HepG2 (cell line): ENCODE data around the gene INTS2. TPM values are rescaled to one million over a fixed set of nuclear protein-coding genes. Genes with fewer than 3 reads are reported as not detected.
A peak's percentile ranks its signal among the peaks of the same experiment; 100 is the strongest.

Experiments used
- ATAC-seq: fragments of 200-7000 bp; cut with Tn5 transposase; 3 replicates; pipeline ENCODE4 v1.9.1; 2020; ENCODE audit warnings: mild to moderate bottlenecking, moderate library complexity
- BruUV-seq: library from RNA; stranded (reverse); fragments of 400-500 nt; replicated peaks from 2 replicates; lab custom pipeline; 2021; lab: Mats Ljungman, UMichigan
- CTCF ChIA-PET: fragments of 300-600 bp; formaldehyde crosslinking; extraction: SDS; loops from one replicate; lab custom pipeline; 2021; ENCODE audit warnings: low total read pairs, inconsistent platforms, low intra/inter-chr PET ratio; lab: Yijun Ruan, JAX
- POLR2A ChIA-PET: fragments of 350-600 bp; sonication (Branson Sonifier 250); formaldehyde crosslinking; loops from one replicate; lab custom pipeline; 2020; ENCODE audit warnings: antibody characterized with exemption, inconsistent platforms; lab: Yijun Ruan, JAX
- DNase-seq: peaks from one replicate; pipeline ENCODE4 v3.0.0-alpha.2; 2015; ENCODE audit warnings: low spot score
- FAIRE-seq: peaks from 3 replicates; lab custom pipeline; 2011; peaks lifted over from hg19 to GRCh38; lab: Jason Lieb, UNC
- H2AFZ ChIP-seq: one replicate; pipeline ENCODE4 v1.6.1; 2011; ENCODE audit warnings: low read length, inconsistent platforms
- H3K27ac ChIP-seq: fragments of 300-600 bp; 3 replicates; pipeline ENCODE4 v1.8.0; 2011; ENCODE audit warnings: mixed run types, mild to moderate bottlenecking, mixed read lengths, low read length, inconsistent platforms; ENCODE audit not compliant: insufficient read depth; ENCODE audit errors: extremely low read length
- H3K27me3 ChIP-seq, 2 experiments: fragments of 200-600 bp in 1 of 2; 2 replicates in 1 of 2; 3 replicates in 1 of 2; pipeline versions ENCODE4 v1.6.0 to v1.8.0; 2011; ENCODE audit warnings: low read length in 2 of 2, mild to moderate bottlenecking in 2 of 2, moderate library complexity in 2 of 2, inconsistent platforms in 1 of 2; ENCODE audit not compliant: insufficient read depth in 2 of 2, control insufficient read depth in 1 of 2
- H3K36me3 ChIP-seq, 2 experiments: fragments of 200-600 bp in 1 of 2; replicated peaks in 1 of 2; 2 replicates in 1 of 2; 3 replicates in 1 of 2; pipeline versions ENCODE4 v1.5.1 to v1.8.0; 2011; ENCODE audit warnings: low read length in 2 of 2, inconsistent platforms in 1 of 2; ENCODE audit not compliant: insufficient read depth in 2 of 2, control insufficient read depth in 1 of 2
- H3K4me1 ChIP-seq: 2 replicates; pipeline ENCODE4 v1.5.1; 2012; ENCODE audit warnings: low read length, inconsistent platforms; ENCODE audit not compliant: insufficient read depth
- H3K4me2 ChIP-seq: 2 replicates; pipeline ENCODE4 v1.6.0; 2011; ENCODE audit warnings: low read depth, low read length, inconsistent platforms
- H3K4me3 ChIP-seq, 3 experiments: fragments of 200-600 bp in 1 of 3; sonication (generic), shearing (Covaris generic) in 1 of 3; replicated peaks in 1 of 3; 2 replicates each; pipeline ENCODE4 v1.5.1; 2011 to 2016; ENCODE audit warnings: low read length in 3 of 3, inconsistent platforms in 2 of 3, low read depth in 2 of 3, mild to moderate bottlenecking in 2 of 3, control low read depth in 1 of 3, mixed read lengths in 1 of 3; ENCODE audit not compliant: insufficient read depth in 1 of 3
- H3K79me2 ChIP-seq: one replicate; pipeline ENCODE4 v1.6.1; 2011; ENCODE audit warnings: low read length, inconsistent platforms; ENCODE audit not compliant: insufficient read depth
- H3K9ac ChIP-seq: 2 replicates; pipeline ENCODE4 v1.6.0; 2011; ENCODE audit warnings: mild to moderate bottlenecking, low read depth, low read length, inconsistent platforms; ENCODE audit not compliant: insufficient read depth
- H3K9me3 ChIP-seq: 2 replicates; pipeline ENCODE4 v1.5.1; 2012; ENCODE audit warnings: mild to moderate bottlenecking, low read length
- H4K20me1 ChIP-seq: 2 replicates; pipeline ENCODE4 v1.6.0; 2011; ENCODE audit warnings: inconsistent platforms, mild to moderate bottlenecking, low read length, moderate library complexity; ENCODE audit not compliant: insufficient read depth
- ATF7 ChIP-seq, 2 experiments: fragments of 450-650 bp in 1 of 2; sonication (generic) in 1 of 2; formaldehyde crosslinking in 1 of 2; IDR thresholded peaks; 2 replicates each; pipeline versions ENCODE4 v1.4.0 to v1.6.1; 2016 to 2020; ENCODE audit warnings: antibody characterized with exemption in 1 of 2, mild to moderate bottlenecking in 1 of 2, missing genetic modification reagents in 1 of 2
- CEBPB ChIP-seq: IDR thresholded peaks from 2 replicates; pipeline ENCODE4 v1.6.1; 2011; ENCODE audit warnings: low read depth, low read length, improper control_type of control experiment, borderline replicate concordance
- HDAC6 ChIP-seq: fragments of 200-600 bp; sonication (generic); IDR thresholded peaks from 2 replicates; pipeline ENCODE4 v1.7.0; 2017; ENCODE audit warnings: mild to moderate bottlenecking, antibody characterized with exemption, low read length, low read depth
- SMAD9 ChIP-seq: sonication (generic); formaldehyde crosslinking; IDR thresholded peaks from 2 replicates; pipeline ENCODE4 v1.5.1; 2020; ENCODE audit warnings: mild to moderate bottlenecking, missing genetic modification reagents
- TAF15 ChIP-seq: fragments of 200-400 bp; formaldehyde crosslinking; IDR thresholded peaks from one replicate; pipeline ENCODE4 v1.6.1; 2018; ENCODE audit warnings: mild to moderate bottlenecking, low read depth, low read length; ENCODE audit not compliant: poor library complexity, severe bottlenecking
- XRCC5 ChIP-seq: fragments of 200-400 bp; formaldehyde crosslinking; optimal IDR thresholded peaks from 2 replicates; pipeline ENCODE3; 2017; ENCODE audit warnings: mild to moderate bottlenecking, low read length
- WGBS: methylation state at CpG from one replicate; pipeline ENCODE4 v1.1.6; 2017; ENCODE audit warnings: low lambda C conversion rate; 5-methylcytosine and 5-hydroxymethylcytosine counted together
- in situ Hi-C: cut with HindIII; loops from 2 replicates; pipeline ENCODE4 v1.10.0; 2017; ENCODE audit warnings: low pct_unique_long_range_greater_than_20kb; ENCODE audit not compliant: extremely low pct_ligation_motif_present
- intact Hi-C: fragments of 100-400 bp; cut with micrococcal nuclease; formaldehyde crosslinking; loops from one replicate; pipeline ENCODE4 v1.10.0; 2022; ENCODE audit not compliant: unreplicated experiment
- polyA plus RNA-seq, 8 experiments: library from polyadenylated mRNA; depleted of rRNA in 3 of 8; stranded (reverse) in 7 of 8; unstranded in 1 of 8; fragments of >200 nt; fragmentation: Illumina TruSeq in 4 of 8; extraction: Trizol in 4 of 8; gene quantifications; 2 replicates each; pipeline versions ENCODE4 v1.2.1 to v1.2.3, GENCODE V29; 2011 to 2016; ENCODE audit warnings: low read depth in 4 of 8, missing spikeins in 1 of 8, mixed read lengths in 1 of 8; ENCODE audit not compliant: insufficient read depth in 1 of 8
- total RNA-seq, 5 experiments: library from RNA; depleted of rRNA; stranded (reverse); fragments of >200 nt; fragmentation: Illumina TruSeq; extraction: Trizol; gene quantifications; 2 replicates each; pipeline ENCODE4 v1.2.3, GENCODE V29; 2016; ENCODE audit warnings: low read depth in 1 of 5
- TF ChIP-seq, protein P1 (sequence below): sonication (generic); formaldehyde crosslinking; IDR thresholded peaks from 2 replicates; pipeline ENCODE4 v1.4.0; 2020; ENCODE audit warnings: missing genetic modification reagents, borderline replicate concordance

INTS2 gene
- total and polyA plus RNA-seq, 2 of the 13 experiments (the other 11 are each of a cell fraction or from before 2014, with no cell fraction given): 20.5 to 30.2 TPM

DNA sequence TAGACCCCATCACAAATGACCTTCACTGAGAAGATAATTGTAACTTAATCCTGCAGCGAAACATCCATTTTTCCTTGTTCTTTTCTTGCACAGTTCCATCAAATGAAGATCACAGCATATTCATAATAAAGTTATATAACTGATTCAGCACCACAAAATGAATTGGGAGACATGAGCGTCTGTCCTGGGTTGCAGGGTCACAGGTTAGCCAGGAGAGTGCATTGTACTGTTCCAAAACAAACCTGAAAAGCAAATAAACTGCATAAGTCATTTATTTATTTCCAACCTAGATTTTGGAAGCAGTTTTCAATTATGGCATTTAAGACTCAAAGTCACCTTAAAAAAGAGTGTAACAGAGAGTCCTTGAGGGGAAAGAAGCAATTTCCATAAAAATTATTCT, 18.6 kb upstream of the INTS2 start:
- Histone ChIP-seq H3K27ac (no peak overlapping the region), H3K4me3 (no peak overlapping the region), H3K9ac (no peak overlapping the region), H3K36me3 (peaks cover 14 to 62% of the 10 kb centered on the region in 2 experiments), H4K20me1 (no peaks in the 10 kb centered on the region), H3K79me2 (no peaks in the 10 kb centered on the region), H3K4me2 (no peak overlapping the region), H3K27me3 (no peaks in the 10 kb centered on the region)
- no peak for DNase-seq
- no peak for FAIRE-seq
- 93% methylated on average over 2 of the region's 2 CpGs for WGBS
- POLR2A ChIA-PET: no interaction called here
- TF ChIP-seq SMAD9 (CRISPR knock-in tag): no peak
- TF ChIP-seq TAF15: no peak
- TF ChIP-seq, all 625 proteins: peak for 0
- in situ Hi-C loops (no loop called here), intact Hi-C loops (no loop called here)
- no peak overlapping the region for H2AFZ ChIP-seq
- BruUV-seq: no TSS peak
- CTCF ChIA-PET: no interaction called here
- no peaks in the 10 kb centered on the region for H3K4me1 ChIP-seq
- ATAC-seq: no peak
- no peaks in the 10 kb centered on the region for H3K9me3 ChIP-seq

DNA sequence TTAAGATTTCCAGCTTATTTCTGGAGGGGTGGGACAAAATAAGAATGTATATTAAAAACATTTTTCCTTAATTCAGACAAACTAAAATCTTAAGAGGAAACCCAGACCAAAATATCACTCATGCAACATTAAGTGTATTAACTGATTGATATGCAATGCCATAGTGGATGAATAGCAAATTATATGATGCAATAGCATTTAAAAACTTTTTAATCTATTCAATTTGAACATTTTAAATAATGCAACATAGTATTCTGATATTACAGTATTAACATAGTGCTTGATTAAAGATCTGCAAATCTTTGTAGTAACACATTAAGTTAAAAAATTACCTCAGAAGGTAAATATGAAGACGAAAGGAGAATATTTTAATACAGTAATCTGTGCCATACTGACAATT, 15.3 kb upstream of the INTS2 start:
- TF ChIP-seq ATF7 (IDR thresholded peaks at IDR 0.05): peak; percentile 26; the same call in 1 of the 2 replicates
- TF ChIP-seq ATF7 (CRISPR knock-in tag; IDR thresholded peaks at IDR 0.05): no peak
- TF ChIP-seq, protein P1, sequence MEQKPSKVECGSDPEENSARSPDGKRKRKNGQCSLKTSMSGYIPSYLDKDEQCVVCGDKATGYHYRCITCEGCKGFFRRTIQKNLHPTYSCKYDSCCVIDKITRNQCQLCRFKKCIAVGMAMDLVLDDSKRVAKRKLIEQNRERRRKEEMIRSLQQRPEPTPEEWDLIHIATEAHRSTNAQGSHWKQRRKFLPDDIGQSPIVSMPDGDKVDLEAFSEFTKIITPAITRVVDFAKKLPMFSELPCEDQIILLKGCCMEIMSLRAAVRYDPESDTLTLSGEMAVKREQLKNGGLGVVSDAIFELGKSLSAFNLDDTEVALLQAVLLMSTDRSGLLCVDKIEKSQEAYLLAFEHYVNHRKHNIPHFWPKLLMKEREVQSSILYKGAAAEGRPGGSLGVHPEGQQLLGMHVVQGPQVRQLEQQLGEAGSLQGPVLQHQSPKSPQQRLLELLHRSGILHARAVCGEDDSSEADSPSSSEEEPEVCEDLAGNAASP: no peak
- no peak for TF ChIP-seq XRCC5
- no peak for TF ChIP-seq HDAC6
- TF ChIP-seq CEBPB: peak; percentile 45; the same call in 1 of the 2 replicates
- TF ChIP-seq, all 625 proteins: peak for 2
- WGBS: 95% methylated on average over 1 of the region's 1 CpG
- no TSS peak for BruUV-seq

More for the DNA sequence above, 15.3 kb upstream of the INTS2 start:
- Histone ChIP-seq H3K27ac (no peak overlapping the region), H2AFZ (no peak overlapping the region), H3K9ac (no peak overlapping the region), H3K4me1 (no peaks in the 10 kb centered on the region), H3K9me3 (no peaks in the 10 kb centered on the region), H3K4me2 (no peak overlapping the region), H3K4me3 (no peak overlapping the region), H4K20me1 (no peaks in the 10 kb centered on the region), H3K36me3 (peaks cover 3 to 34% of the 10 kb centered on the region in 2 experiments), H3K79me2 (no peaks in the 10 kb centered on the region), H3K27me3 (no peaks in the 10 kb centered on the region)
- FAIRE-seq (no peak), ATAC-seq (no peak), DNase-seq (no peak)
- in situ Hi-C loops: no loop called here
- ChIA-PET CTCF (no interaction called here), POLR2A (interaction anchor here (1.2 kb wide), 1 partner anchor 166 kb away, joined by 3 read pairs; no protein-coding TSS in a partner anchor)
- intact Hi-C loops: no loop called here
